ENCODE data around the gene FAM118B.

FAM118B gene

GRCh38 chr11:126211236-126212088 lies at the start of gene FAM118B, which contains the start of gene RPUSD4:
TSS of gene FAM118B (plus strand) at chr11:126211782. CDS start at chr11:126235002, 23,220 bp downstream.
TSS of gene RPUSD4 (minus strand) at chr11:126211650. CDS start at chr11:126211638, 12 bp downstream.
- Histone ChIP-seq H3K4me3 (peak within 1 kb of the TSS; percentile 79 to 97 (median 88)), H3K4me1 (peaks cover 23 to 56% (median 30%) of the 10 kb centered on the region in 10 experiments), H3K27me3 (no peaks in the 10 kb centered on the region), H4K20me1 (peaks cover 0 to 50% (median 11%) of the 10 kb centered on the region in 11 experiments; a peak in 11 of 22 replicates), H3K27ac (peak within 1 kb of the TSS; percentile 57 to 90 (median 85); a peak in 21 of 22 replicates), H3K9me3 (replicated peaks in 1 of 11) (no peaks in the 10 kb centered on the region), H3K4me2 (peak within 1 kb of the TSS; percentile 85 to 98 (median 95)), H3K9ac (peak within 1 kb of the TSS; percentile 74 to 94 (median 87)), H3K36me3 (peaks cover 31 to 42% (median 38%) of the 10 kb centered on the region in 11 experiments)
- no peak for TF ChIP-seq Cebpa-rat (IDR thresholded peaks at IDR 0.05)

DNA sequence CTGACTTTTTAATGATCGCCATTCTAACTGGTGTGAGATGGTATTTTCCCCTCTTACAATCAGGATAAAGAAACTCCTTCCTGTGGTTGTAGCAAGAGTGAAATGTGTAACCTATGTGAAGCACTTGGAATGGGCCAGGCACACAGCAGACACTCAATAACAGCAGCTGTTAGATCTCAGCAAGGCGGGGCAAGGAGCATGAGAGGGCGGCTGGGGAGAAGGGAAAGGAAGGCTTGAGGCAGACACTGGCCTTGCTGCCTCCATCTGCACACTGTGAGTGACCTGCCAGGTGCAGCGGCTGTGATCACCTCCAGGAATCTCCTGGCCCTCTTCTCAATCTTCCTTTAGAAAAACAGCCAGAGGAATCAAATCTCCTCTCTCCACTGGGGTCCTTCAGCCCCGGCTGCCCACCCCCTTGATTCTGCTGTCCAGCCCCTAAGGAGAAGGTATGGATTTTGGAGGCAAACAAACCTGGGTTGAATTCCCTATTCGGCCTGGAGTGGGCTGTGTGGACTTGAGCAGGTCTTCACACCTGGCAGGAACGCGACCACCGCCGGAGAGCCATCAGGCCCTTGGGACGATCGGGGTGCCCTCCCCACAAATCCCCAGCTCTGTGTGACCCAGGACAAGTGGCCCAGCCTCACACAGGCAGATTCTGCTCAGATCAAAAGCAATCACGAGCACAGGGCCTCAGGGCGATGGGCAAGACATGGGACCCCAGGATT lies 49.1 kb upstream of the FAM118B start:
- H3K27me3 ChIP-seq, result no peaks in the 10 kb centered on the region
- TF ChIP-seq Cebpa-rat (IDR thresholded peaks at IDR 0.05), result no peak
- no peak overlapping the region for H3K4me3 ChIP-seq
- peak overlapping the region in 3 of 11 experiments; percentile 37 to 61 (median 53); a peak in 3 of 22 replicates for H3K27ac ChIP-seq
- no peaks in the 10 kb centered on the region for H3K9me3 ChIP-seq (replicated peaks in 1 of 11)
- peaks cover 29 to 89% (median 82%) of the 10 kb centered on the region in 10 experiments for H3K4me1 ChIP-seq
- H3K9ac ChIP-seq, result peak overlapping the region in 4 of 11 experiments; percentile 21 to 46 (median 40); a peak in 6 of 22 replicates
- peak overlapping the region; percentile 56 to 85 (median 74) for H3K4me2 ChIP-seq
- H3K36me3 ChIP-seq, result no peaks in the 10 kb centered on the region
- no peaks in the 10 kb centered on the region for H4K20me1 ChIP-seq

DNA sequence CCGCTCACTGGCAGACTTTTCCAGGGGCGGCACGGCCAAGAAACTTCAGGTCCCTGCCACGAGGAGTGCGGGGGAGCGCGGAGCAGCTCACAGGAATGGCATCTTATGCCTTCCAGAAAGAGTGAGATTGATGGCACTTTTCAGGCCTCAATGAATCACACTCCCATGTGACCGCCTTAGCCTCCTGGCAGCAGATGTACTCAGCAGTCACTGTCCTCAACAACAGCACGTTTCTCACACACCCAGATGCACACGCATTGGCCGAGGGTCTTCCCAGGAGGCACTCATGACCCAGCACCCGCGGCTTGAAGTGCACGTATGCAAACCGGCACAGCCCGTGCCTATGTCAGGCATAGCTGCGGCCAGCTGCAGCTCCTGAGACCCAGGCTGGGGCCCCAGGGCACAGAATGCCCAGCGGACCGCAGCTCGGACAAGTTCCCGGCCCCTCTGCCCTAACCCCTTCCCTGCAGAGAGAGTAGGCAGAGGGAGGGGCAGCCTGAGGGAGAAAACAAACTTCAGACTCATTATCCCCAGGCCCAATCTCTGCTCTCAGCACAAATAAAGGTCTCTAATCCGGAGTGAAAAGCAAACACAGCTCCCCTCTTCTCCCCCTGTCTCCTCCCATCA lies 48.4 kb upstream of the FAM118B start:
- no peak for TF ChIP-seq Cebpa-rat (IDR thresholded peaks at IDR 0.05)
- H4K20me1 ChIP-seq, result no peaks in the 10 kb centered on the region
- no peaks in the 10 kb centered on the region for H3K27me3 ChIP-seq
- peak overlapping the region in 9 of 11 experiments; percentile 23 to 61 (median 30); a peak in 13 of 22 replicates for H3K27ac ChIP-seq
- H3K36me3 ChIP-seq, result no peaks in the 10 kb centered on the region
- peak overlapping the region in 1 of 10 experiments; percentile 0; a peak in 1 of 20 replicates for H3K4me3 ChIP-seq
- H3K9ac ChIP-seq, result peak overlapping the region in 6 of 11 experiments; percentile 25 to 50 (median 40); a peak in 8 of 22 replicates
- H3K4me2 ChIP-seq, result peak overlapping the region; percentile 56 to 85 (median 74)
- no peaks in the 10 kb centered on the region for H3K9me3 ChIP-seq (replicated peaks in 1 of 11)
- peaks cover 22 to 89% (median 80%) of the 10 kb centered on the region in 10 experiments for H3K4me1 ChIP-seq

DNA sequence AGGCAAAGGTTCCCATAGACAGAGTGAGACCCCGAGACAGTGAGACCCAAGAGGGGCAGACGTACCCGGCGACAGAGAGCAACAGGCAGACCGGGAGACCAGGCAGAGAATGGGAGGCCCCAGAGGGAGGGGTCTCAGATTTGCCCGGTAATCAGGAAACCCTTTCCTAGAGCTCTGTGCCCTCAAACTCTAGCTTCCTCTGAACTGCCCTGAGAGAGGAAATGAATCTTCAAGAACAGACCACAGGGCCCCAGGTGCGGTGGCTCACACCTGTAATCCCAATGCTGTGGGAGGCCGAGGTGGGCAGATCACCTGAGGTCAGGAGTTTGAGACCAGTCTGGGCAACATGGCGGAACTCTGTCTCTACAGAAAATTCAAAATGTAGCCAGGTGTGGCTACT lies 47.8 kb upstream of the FAM118B start:
- peaks cover 18 to 85% (median 74%) of the 10 kb centered on the region in 10 experiments for H3K4me1 ChIP-seq
- peak overlapping the region in 1 of 10 experiments; percentile 0; a peak in 1 of 20 replicates for H3K4me3 ChIP-seq
- H4K20me1 ChIP-seq, result no peaks in the 10 kb centered on the region
- no peaks in the 10 kb centered on the region for H3K9me3 ChIP-seq (replicated peaks in 1 of 11)
- peak overlapping the region in 6 of 11 experiments; percentile 25 to 50 (median 40); a peak in 5 of 22 replicates for H3K9ac ChIP-seq
- peak overlapping the region in 9 of 11 experiments; percentile 23 to 61 (median 30); a peak in 12 of 22 replicates for H3K27ac ChIP-seq
- no peaks in the 10 kb centered on the region for H3K36me3 ChIP-seq
- no peaks in the 10 kb centered on the region for H3K27me3 ChIP-seq
- TF ChIP-seq Cebpa-rat (IDR thresholded peaks at IDR 0.05), result no peak
- H3K4me2 ChIP-seq, result peak overlapping the region; percentile 56 to 85 (median 74)

GRCh38 chr11:126164781-126165180 lies 46.8 kb upstream of the FAM118B start:
- no peaks in the 10 kb centered on the region for H3K27me3 ChIP-seq
- no peaks in the 10 kb centered on the region for H4K20me1 ChIP-seq
- no peak for TF ChIP-seq Cebpa-rat (IDR thresholded peaks at IDR 0.05)
- H3K4me2 ChIP-seq, result peak overlapping the region in 9 of 11 experiments; percentile 56 to 85 (median 77); a peak in 15 of 22 replicates
- no peak overlapping the region for H3K27ac ChIP-seq
- H3K4me3 ChIP-seq, result no peak overlapping the region
- H3K9ac ChIP-seq, result no peak overlapping the region
- H3K9me3 ChIP-seq (replicated peaks in 1 of 11), result no peaks in the 10 kb centered on the region
- H3K4me1 ChIP-seq, result peaks cover 18 to 75% (median 64%) of the 10 kb centered on the region in 10 experiments
- no peaks in the 10 kb centered on the region for H3K36me3 ChIP-seq

- no peak for TF ChIP-seq Cebpa-rat (IDR thresholded peaks at IDR 0.05)
- H3K4me3 ChIP-seq, result no peak overlapping the region
- no peak overlapping the region for H3K9ac ChIP-seq
- H4K20me1 ChIP-seq, result no peaks in the 10 kb centered on the region
- peaks cover 18 to 70% (median 59%) of the 10 kb centered on the region in 10 experiments for H3K4me1 ChIP-seq
- H3K9me3 ChIP-seq (replicated peaks in 1 of 11), result no peaks in the 10 kb centered on the region
- H3K36me3 ChIP-seq, result no peaks in the 10 kb centered on the region
- H3K4me2 ChIP-seq, result peak overlapping the region in 9 of 11 experiments; percentile 56 to 85 (median 77); a peak in 15 of 22 replicates
- no peaks in the 10 kb centered on the region for H3K27me3 ChIP-seq
- H3K27ac ChIP-seq, result peak overlapping the region in 1 of 11 experiments; percentile 14; a peak in 1 of 22 replicates
Observed at GRCh38 chr11:126165311-126165720, 46.3 kb upstream of the FAM118B start.

GRCh38 chr11:126165757-126166156 lies 45.8 kb upstream of the FAM118B start:
- no peak overlapping the region for H3K9ac ChIP-seq
- no peaks in the 10 kb centered on the region for H3K27me3 ChIP-seq
- peak overlapping the region in 1 of 11 experiments; percentile 14; a peak in 1 of 22 replicates for H3K27ac ChIP-seq
- no peaks in the 10 kb centered on the region for H3K36me3 ChIP-seq
- TF ChIP-seq Cebpa-rat (IDR thresholded peaks at IDR 0.05), result no peak
- H3K4me2 ChIP-seq, result peak overlapping the region in 9 of 11 experiments; percentile 56 to 85 (median 77); a peak in 11 of 22 replicates
- no peaks in the 10 kb centered on the region for H4K20me1 ChIP-seq
- no peak overlapping the region for H3K4me3 ChIP-seq
- H3K9me3 ChIP-seq (replicated peaks in 1 of 11), result no peaks in the 10 kb centered on the region
- H3K4me1 ChIP-seq, result peaks cover 18 to 66% (median 54%) of the 10 kb centered on the region in 10 experiments

- peaks cover 19 to 61% (median 52%) of the 10 kb centered on the region in 10 experiments for H3K4me1 ChIP-seq
Observed at GRCh38 chr11:126166413-126166812, 45.2 kb upstream of the FAM118B start.

More at GRCh38 chr11:126166413-126166812, 45.2 kb upstream of the FAM118B start:
- no peak overlapping the region for H3K27ac ChIP-seq
- H3K36me3 ChIP-seq, result no peaks in the 10 kb centered on the region
- no peak for TF ChIP-seq Cebpa-rat (IDR thresholded peaks at IDR 0.05)
- H3K4me2 ChIP-seq, result peak overlapping the region in 3 of 11 experiments; percentile 5 to 74 (median 56); a peak in 3 of 22 replicates
- H3K9ac ChIP-seq, result no peak overlapping the region
- H3K9me3 ChIP-seq (replicated peaks in 1 of 11), result no peaks in the 10 kb centered on the region
- no peaks in the 10 kb centered on the region for H4K20me1 ChIP-seq
- no peaks in the 10 kb centered on the region for H3K27me3 ChIP-seq
- no peak overlapping the region for H3K4me3 ChIP-seq

All from BLaER1 treated with 17β-estradiol and CSF1 and Interleukin-3, amounts not matched to agents 10 nM and 100 nM (cell line).